NB4 (cell line): ENCODE data around the gene INCA1.

ENCODE experiments used
- DNase-seq: peaks from one replicate; pipeline ENCODE4 v3.0.0; 2010; ENCODE audit warnings: low read depth
- H3K4me3 ChIP-seq: one replicate; pipeline ENCODE4 v1.5.1; 2011; ENCODE audit warnings: mild to moderate bottlenecking, low read depth, low read length, moderate library complexity
- CTCF ChIP-seq: IDR thresholded peaks from one replicate; pipeline ENCODE4 v1.5.1; 2012; ENCODE audit warnings: low read depth, low read length
- MAX ChIP-seq: IDR thresholded peaks from 2 replicates; pipeline ENCODE4 v1.6.1; 2011; ENCODE audit warnings: low read depth, low read length
- MYC ChIP-seq: IDR thresholded peaks from 2 replicates; pipeline ENCODE4 v1.6.1; 2011; ENCODE audit warnings: low read depth, low read length
- POLR2A ChIP-seq: IDR thresholded peaks from 2 replicates; pipeline ENCODE4 v1.6.1; 2011; ENCODE audit warnings: mild to moderate bottlenecking; ENCODE audit not compliant: insufficient read length; ENCODE audit errors: extremely low read depth

INCA1 gene

GRCh38 chr17:4938688-4939545 is 58.4 kb downstream of the INCA1 start:
- no peak for DNase-seq
- peak overlapping the region; percentile 88 for H3K4me3 ChIP-seq
- TF ChIP-seq MYC (no peak), CTCF (no peak), MAX (no peak), POLR2A (no peak)
